KG1 (cell line): Measurements from ENCODE around the gene ARMC6.
"Not testable (repeated sequence)": the region's sequence is repeated elsewhere in the genome, so short reads cannot be mapped to it uniquely, and the experiment has no call there.

ENCODE experiments used
- DNase-seq: peaks from one replicate; lab custom pipeline; 2025; lab: John Stamatoyannopoulos, UW

The ARMC6 gene

GRCh38 chr19:19074196-19074882, 40.9 kb downstream of the ARMC6 start:
- DNase-seq = no peak

GRCh38 chr19:19075126-19075525, 41.7 kb downstream of the ARMC6 start:
- no peak for DNase-seq

- no peak for DNase-seq
Observed at GRCh38 chr19:19076476-19076875, 43.1 kb downstream of the ARMC6 start.

GRCh38 chr19:19077103-19077502, 43.7 kb downstream of the ARMC6 start:
- DNase-seq = no peak

GRCh38 chr19:19078801-19079200, 45.4 kb downstream of the ARMC6 start:
- DNase-seq = no peak

- DNase-seq = no peak
Observed at GRCh38 chr19:19079571-19079970, 46.2 kb downstream of the ARMC6 start.

- DNase-seq = no peak
Observed at GRCh38 chr19:19081642-19082151, 48.3 kb downstream of the ARMC6 start.

GRCh38 chr19:19083413-19084178, 50.2 kb downstream of the ARMC6 start:
- no peak for DNase-seq

GRCh38 chr19:19087676-19088075, 54.3 kb downstream of the ARMC6 start:
- no peak for DNase-seq

GRCh38 chr19:19094513-19094912, 61.1 kb downstream of the ARMC6 start:
- DNase-seq = no peak

- DNase-seq = no peak
Observed at GRCh38 chr19:19095691-19096090, 62.3 kb downstream of the ARMC6 start.

GRCh38 chr19:19096641-19097627, 63.5 kb downstream of the ARMC6 start:
- no peak for DNase-seq

GRCh38 chr19:19098084-19098702, 64.8 kb downstream of the ARMC6 start:
- DNase-seq = no peak

GRCh38 chr19:19098703-19099632, 65.6 kb downstream of the ARMC6 start:
- DNase-seq = no peak

GRCh38 chr19:19101540-19101939, 68.1 kb downstream of the ARMC6 start:
- no peak for DNase-seq

- DNase-seq = not testable (repeated sequence)
Observed at GRCh38 chr19:19102566-19102965, 69.2 kb downstream of the ARMC6 start.

GRCh38 chr19:19103167-19103566, 69.8 kb downstream of the ARMC6 start:
- no peak for DNase-seq

GRCh38 chr19:19105365-19106055, 72.1 kb downstream of the ARMC6 start:
- DNase-seq = no peak

GRCh38 chr19:19106056-19106551, 72.7 kb downstream of the ARMC6 start:
- DNase-seq = no peak

GRCh38 chr19:19106938-19107337, 73.5 kb downstream of the ARMC6 start:
- not testable (repeated sequence) for DNase-seq
